Fibroblast of lung (primary cell): ENCODE results near the gene MCTP1. TPM values are rescaled to one million over a fixed set of nuclear protein-coding genes. Genes with fewer than 3 reads are reported as not detected.

Experiments
- DNase-seq, 2 donors: peaks; one replicate each; pipeline versions ENCODE4 v3.0.0 to v3.0.0-alpha.2; 2010; ENCODE audit warnings: low read depth in 2 of 2
- H2AFZ ChIP-seq: 2 replicates; pipeline ENCODE4 v1.5.1; 2012; ENCODE audit warnings: low read length, control low read depth, inconsistent platforms
- H3K27ac ChIP-seq: 2 replicates; pipeline ENCODE4 v1.5.1; 2011; ENCODE audit warnings: low read length, control low read depth; ENCODE audit not compliant: insufficient read depth
- H3K27me3 ChIP-seq: 2 replicates; pipeline ENCODE4 v1.5.1; 2011; ENCODE audit warnings: mild to moderate bottlenecking, low read length; ENCODE audit not compliant: control insufficient read depth, insufficient read depth
- H3K36me3 ChIP-seq: 2 replicates; pipeline ENCODE4 v1.5.1; 2011; ENCODE audit warnings: low read length; ENCODE audit not compliant: control insufficient read depth, insufficient read depth
- H3K4me1 ChIP-seq: 2 replicates; pipeline ENCODE4 v1.5.1; 2011; ENCODE audit warnings: low read length; ENCODE audit not compliant: control insufficient read depth, insufficient read depth; ENCODE audit errors: extremely low read depth
- H3K4me2 ChIP-seq: 2 replicates; pipeline ENCODE4 v1.5.1; 2011; ENCODE audit warnings: low read length, control low read depth; ENCODE audit not compliant: insufficient read depth; ENCODE audit errors: extremely low read depth
- H3K4me3 ChIP-seq, 4 experiments: fragments of 200-600 bp in 1 of 4; sonication (generic) in 1 of 4; replicated peaks in 1 of 4; 2 replicates each; pipeline ENCODE4 v1.5.1; 2011 to 2016; ENCODE audit warnings: low read length in 4 of 4, low read depth in 3 of 4, mild to moderate bottlenecking in 3 of 4, control low read depth in 2 of 4, inconsistent platforms in 1 of 4, mixed read lengths in 1 of 4; ENCODE audit not compliant: insufficient read depth in 1 of 4; ENCODE audit errors: control extremely low read depth in 1 of 4
- H3K79me2 ChIP-seq: 2 replicates; pipeline ENCODE4 v1.5.1; 2012; ENCODE audit warnings: mild to moderate bottlenecking, low read length, inconsistent platforms; ENCODE audit not compliant: control insufficient read depth, insufficient read depth
- H3K9ac ChIP-seq: 2 replicates; pipeline ENCODE4 v1.5.1; 2011; ENCODE audit warnings: mild to moderate bottlenecking, low read length, control low read depth; ENCODE audit not compliant: insufficient read depth
- H3K9me3 ChIP-seq: 2 replicates; pipeline ENCODE4 v1.5.1; 2012; ENCODE audit warnings: low read depth, low read length; ENCODE audit not compliant: control insufficient read depth, insufficient read depth
- H4K20me1 ChIP-seq: 2 replicates; pipeline ENCODE4 v1.5.1; 2011; ENCODE audit warnings: low read length; ENCODE audit not compliant: control insufficient read depth, insufficient read depth; ENCODE audit errors: extremely low read depth
- EZH2 ChIP-seq: IDR thresholded peaks from 2 replicates; pipeline ENCODE4 v1.5.1; 2012; ENCODE audit warnings: low read length, control low read depth, mild to moderate bottlenecking; ENCODE audit errors: missing control alignments
- polyA plus RNA-seq, 2 donors: library from polyadenylated mRNA; depleted of rRNA in 1 of 2; stranded (reverse) in 1 of 2; unstranded in 1 of 2; fragments of >200 nt; gene quantifications; 2 replicates each; pipeline ENCODE4 v1.2.1, GENCODE V29; 2011 to 2012; ENCODE audit warnings: missing spikeins in 1 of 2
- total RNA-seq: library from RNA; depleted of rRNA; stranded (reverse); fragments of >200 nt; gene quantifications from 2 replicates; pipeline ENCODE4 v1.2.1, GENCODE V29; 2014
- TF ChIP-seq, protein P1 (sequence below), 2 donors: IDR thresholded peaks in 1 of 2; conservative IDR thresholded peaks in 1 of 2; 1 replicate in 1 of 2; 2 replicates in 1 of 2; pipeline ENCODE4 v1.5.1; 2011 to 2012; ENCODE audit warnings: low read length in 2 of 2, control low read depth in 1 of 2, inconsistent platforms in 1 of 2, low read depth in 1 of 2, mild to moderate bottlenecking in 1 of 2

Gene MCTP1
- total and polyA plus RNA-seq, 2 donors (not counting 1 experiment from before 2014, with no cell fraction given): 0.78 to 7.9 TPM

DNA sequence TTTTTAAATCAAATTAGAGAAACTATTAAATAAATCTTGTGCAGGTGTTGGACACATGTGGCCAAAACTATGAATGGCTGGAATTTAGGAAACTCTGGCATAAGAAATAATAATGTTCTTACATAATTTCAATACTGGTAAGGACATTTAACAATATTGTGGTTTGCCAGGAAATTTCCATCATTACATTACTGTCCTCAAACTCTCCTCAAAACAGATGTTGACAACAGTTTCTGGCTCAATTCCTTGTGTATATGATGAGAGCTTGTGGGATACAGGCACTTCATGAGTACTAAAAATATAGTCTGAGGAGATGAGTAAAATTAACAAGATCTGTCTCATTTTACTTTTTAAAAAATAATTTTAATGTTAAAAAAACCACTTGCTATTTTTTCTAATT is 27.9 kb downstream of the MCTP1 start:
- DNase-seq: no peak
- H3K4me3 ChIP-seq: no peak overlapping the region
- H3K27me3 ChIP-seq: no peaks in the 10 kb centered on the region
- H3K27ac ChIP-seq: no peak overlapping the region
- H3K79me2 ChIP-seq: no peaks in the 10 kb centered on the region
- H3K36me3 ChIP-seq: no peaks in the 10 kb centered on the region
- no peak overlapping the region for H2AFZ ChIP-seq
- no peaks in the 10 kb centered on the region for H3K4me1 ChIP-seq
- no peak overlapping the region for H3K4me2 ChIP-seq
- no peaks in the 10 kb centered on the region for H3K9me3 ChIP-seq
- H4K20me1 ChIP-seq: no peaks in the 10 kb centered on the region
- no peak for TF ChIP-seq EZH2
- TF ChIP-seq, protein P1, sequence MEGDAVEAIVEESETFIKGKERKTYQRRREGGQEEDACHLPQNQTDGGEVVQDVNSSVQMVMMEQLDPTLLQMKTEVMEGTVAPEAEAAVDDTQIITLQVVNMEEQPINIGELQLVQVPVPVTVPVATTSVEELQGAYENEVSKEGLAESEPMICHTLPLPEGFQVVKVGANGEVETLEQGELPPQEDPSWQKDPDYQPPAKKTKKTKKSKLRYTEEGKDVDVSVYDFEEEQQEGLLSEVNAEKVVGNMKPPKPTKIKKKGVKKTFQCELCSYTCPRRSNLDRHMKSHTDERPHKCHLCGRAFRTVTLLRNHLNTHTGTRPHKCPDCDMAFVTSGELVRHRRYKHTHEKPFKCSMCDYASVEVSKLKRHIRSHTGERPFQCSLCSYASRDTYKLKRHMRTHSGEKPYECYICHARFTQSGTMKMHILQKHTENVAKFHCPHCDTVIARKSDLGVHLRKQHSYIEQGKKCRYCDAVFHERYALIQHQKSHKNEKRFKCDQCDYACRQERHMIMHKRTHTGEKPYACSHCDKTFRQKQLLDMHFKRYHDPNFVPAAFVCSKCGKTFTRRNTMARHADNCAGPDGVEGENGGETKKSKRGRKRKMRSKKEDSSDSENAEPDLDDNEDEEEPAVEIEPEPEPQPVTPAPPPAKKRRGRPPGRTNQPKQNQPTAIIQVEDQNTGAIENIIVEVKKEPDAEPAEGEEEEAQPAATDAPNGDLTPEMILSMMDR (conservative IDR thresholded peaks at IDR 0.05 in 1 of 2, IDR thresholded peaks at IDR 0.05 in 1 of 2; ENCODE audit: low read depth in 1 of 2, low read length in 2 of 2): no peak
- no peak overlapping the region for H3K9ac ChIP-seq

DNA sequence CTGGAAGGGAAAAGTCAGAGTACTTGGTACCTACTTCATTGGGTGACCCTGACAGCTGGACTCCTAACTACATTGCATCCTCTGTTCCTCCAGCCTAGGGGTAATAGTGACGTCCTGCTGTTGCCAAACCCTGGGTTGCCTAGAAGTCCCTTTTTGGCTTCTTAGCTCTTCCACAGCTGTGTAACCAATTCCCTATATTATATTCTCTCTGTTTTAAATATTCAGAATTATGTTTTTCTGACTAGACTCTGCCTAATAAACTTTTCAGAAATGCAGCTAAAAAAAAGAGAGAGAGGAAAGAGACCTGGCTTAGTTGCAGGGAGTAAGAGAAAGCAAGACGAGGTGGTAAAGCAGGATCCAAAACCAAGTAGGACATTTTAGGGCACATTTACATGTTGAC is 28.4 kb downstream of the MCTP1 start:
- no peaks in the 10 kb centered on the region for H3K9me3 ChIP-seq
- no peaks in the 10 kb centered on the region for H3K36me3 ChIP-seq
- H3K27ac ChIP-seq: no peak overlapping the region
- H2AFZ ChIP-seq: no peak overlapping the region
- no peak overlapping the region for H3K9ac ChIP-seq
- no peaks in the 10 kb centered on the region for H3K79me2 ChIP-seq
- no peaks in the 10 kb centered on the region for H3K4me1 ChIP-seq
- no peak for TF ChIP-seq EZH2
- TF ChIP-seq, protein P1 (conservative IDR thresholded peaks at IDR 0.05 in 1 of 2, IDR thresholded peaks at IDR 0.05 in 1 of 2; ENCODE audit: low read depth in 1 of 2, low read length in 2 of 2): no peak
- H4K20me1 ChIP-seq: no peaks in the 10 kb centered on the region
- H3K4me2 ChIP-seq: no peak overlapping the region
- H3K27me3 ChIP-seq: no peaks in the 10 kb centered on the region
- H3K4me3 ChIP-seq: no peak overlapping the region
- DNase-seq: no peak

DNA sequence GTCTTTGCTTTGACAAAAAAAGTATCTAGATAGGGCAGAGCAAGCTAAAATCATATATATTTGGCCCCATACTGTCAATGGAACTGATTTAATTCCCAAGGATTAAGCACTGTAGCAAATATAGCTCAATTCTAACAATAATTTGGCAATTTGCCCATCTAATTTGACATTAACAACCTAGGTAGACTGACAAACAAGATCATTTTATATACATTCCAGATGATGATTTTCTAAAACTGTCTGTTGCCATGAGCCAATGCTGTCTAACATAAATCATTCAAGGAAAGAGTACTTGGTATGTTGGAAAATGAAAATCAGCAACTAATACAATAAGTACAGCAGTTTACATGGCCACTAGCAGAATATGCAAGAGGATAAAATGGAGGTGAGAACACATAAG is 32.1 kb downstream of the MCTP1 start:
- Histone ChIP-seq H3K4me2 (no peak overlapping the region), H3K4me1 (no peaks in the 10 kb centered on the region), H2AFZ (no peak overlapping the region), H3K79me2 (no peaks in the 10 kb centered on the region), H3K27ac (no peak overlapping the region), H3K9me3 (no peaks in the 10 kb centered on the region), H3K36me3 (no peaks in the 10 kb centered on the region), H3K4me3 (no peak overlapping the region), H3K27me3 (no peaks in the 10 kb centered on the region), H3K9ac (no peak overlapping the region), H4K20me1 (no peaks in the 10 kb centered on the region)
- TF ChIP-seq, protein P1 (conservative IDR thresholded peaks at IDR 0.05 in 1 of 2, IDR thresholded peaks at IDR 0.05 in 1 of 2; ENCODE audit: low read depth in 1 of 2, low read length in 2 of 2): no peak
- TF ChIP-seq EZH2: no peak
- no peak for DNase-seq
